GOT3 (cell line): Measurements from ENCODE around the gene TPD52L2.
"Not testable (repeated sequence)": the region's sequence is repeated elsewhere in the genome, so short reads cannot be mapped to it uniquely, and the experiment has no call there.

Experiments used
- DNase-seq: peaks from one replicate; lab custom pipeline; 2025; ENCODE audit warnings: mixed read lengths; lab: John Stamatoyannopoulos, UW

The TPD52L2 gene

GRCh38 chr20:63835021-63835858, 29.8 kb upstream of the TPD52L2 start:
- peak; percentile 51 for DNase-seq

- DNase-seq: no peak
These were observed 28.4 kb upstream of the TPD52L2 start for GRCh38 chr20:63836458-63837344.

GRCh38 chr20:63837479-63837878, 27.6 kb upstream of the TPD52L2 start:
- no peak for DNase-seq

- no peak for DNase-seq
These were observed 25.4 kb upstream of the TPD52L2 start for GRCh38 chr20:63839620-63840019.

GRCh38 chr20:63840405-63840828, 24.7 kb upstream of the TPD52L2 start:
- DNase-seq: no peak

GRCh38 chr20:63842258-63842657, 22.8 kb upstream of the TPD52L2 start:
- DNase-seq: no peak

GRCh38 chr20:63843222-63843621, 21.8 kb upstream of the TPD52L2 start:
- DNase-seq: no peak

GRCh38 chr20:63843778-63844177, 21.3 kb upstream of the TPD52L2 start:
- no peak for DNase-seq

- no peak for DNase-seq
These were observed 20.5 kb upstream of the TPD52L2 start for GRCh38 chr20:63844511-63844991.

- DNase-seq: no peak
These were observed 18.8 kb upstream of the TPD52L2 start for GRCh38 chr20:63846128-63846771.

- DNase-seq: no peak
These were observed 18.2 kb upstream of the TPD52L2 start for GRCh38 chr20:63846888-63847236.

- no peak for DNase-seq
These were observed 17.6 kb upstream of the TPD52L2 start for GRCh38 chr20:63847237-63848002.

GRCh38 chr20:63848003-63848911, 16.8 kb upstream of the TPD52L2 start:
- DNase-seq: no peak

GRCh38 chr20:63850689-63851547, 14.2 kb upstream of the TPD52L2 start:
- DNase-seq: no peak

GRCh38 chr20:63851548-63851943, 13.5 kb upstream of the TPD52L2 start:
- not testable (repeated sequence) for DNase-seq

GRCh38 chr20:63853733-63854068, 11.4 kb upstream of the TPD52L2 start:
- not testable (repeated sequence) for DNase-seq

GRCh38 chr20:63854069-63854765, 10.9 kb upstream of the TPD52L2 start:
- no peak for DNase-seq

- no peak for DNase-seq
These were observed 10.2 kb upstream of the TPD52L2 start for GRCh38 chr20:63854766-63855362.
